ENCODE results near the gene ZNF512B. TPM values are rescaled to one million over a fixed set of nuclear protein-coding genes. Genes with fewer than 3 reads are reported as not detected.

ZNF512B gene
- polyA plus RNA-seq, 3 donors: 0.10 to 2.6 TPM; not detected in 1

DNA sequence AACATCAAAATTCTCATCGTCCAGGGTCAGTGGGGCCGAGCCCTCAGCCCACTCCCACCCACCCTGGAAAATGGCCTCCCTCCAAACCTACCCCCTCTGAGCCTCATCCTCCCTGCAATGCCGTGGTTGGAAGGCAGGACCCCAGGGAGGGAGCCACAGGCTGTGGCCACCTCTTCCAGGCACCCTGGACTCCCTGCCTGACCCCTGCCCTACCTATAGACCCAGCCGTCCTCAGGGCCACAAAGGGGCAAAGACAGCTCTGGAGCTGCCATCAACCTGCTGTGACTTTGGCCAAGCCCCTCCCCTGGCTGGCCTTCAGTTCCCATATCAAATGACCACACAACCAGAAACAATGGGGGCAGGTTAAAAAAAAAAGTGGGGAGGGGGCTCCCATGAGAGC, 11.3 kb downstream of the ZNF512B start:
- Histone ChIP-seq H3K4me3 (replicated peaks in 1 of 3; ENCODE audit: low read depth in 2 of 3, low read length in 3 of 3) (no peak overlapping the region), H3K4me1 (ENCODE audit: control insufficient read depth in 1 of 2, insufficient read depth in 2 of 2, low read length in 2 of 2) (peaks cover 24 to 39% of the 10 kb centered on the region in 2 donors), H3K9me3 (replicated peaks in 1 of 2; ENCODE audit: control insufficient read depth in 1 of 2, insufficient read depth in 1 of 2, low read length in 2 of 2) (no peaks in the 10 kb centered on the region), H3K79me2 (ENCODE audit: insufficient read depth, low read length) (peaks cover 27% of the 10 kb centered on the region), H3K27me3 (ENCODE audit: control insufficient read depth in 2 of 2, insufficient read depth in 2 of 2, low read length in 2 of 2) (no peaks in the 10 kb centered on the region), H4K20me1 (ENCODE audit: insufficient read depth, low read length) (peaks cover 26% of the 10 kb centered on the region), H3K27ac (ENCODE audit: low read depth in 1 of 2, low read length in 2 of 2) (no peak overlapping the region), H3K4me2 (replicated peaks; ENCODE audit: extremely low read depth, low read length, poor library complexity, severe bottlenecking) (no peak overlapping the region), H3K36me3 (replicated peaks in 1 of 2; ENCODE audit: control insufficient read depth in 1 of 2, insufficient read depth in 2 of 2, low read length in 2 of 2) (peaks cover 4 to 11% of the 10 kb centered on the region in 2 donors), H2AFZ (ENCODE audit: insufficient read depth, low read depth, low read length, poor library complexity, severe bottlenecking) (no peak overlapping the region), H3K9ac (ENCODE audit: insufficient read depth, low read length, poor library complexity, severe bottlenecking) (no peak overlapping the region)
- H3K4me1 Mint-ChIP-seq: peaks cover 25% of the 10 kb centered on the region
- no peak for DNase-seq
- peaks cover 0 to 5% (median 2%) of the 10 kb centered on the region in 3 donors for H3K27me3 Mint-ChIP-seq (ENCODE audit: low read depth in 3 of 3)
- TF ChIP-seq, protein P1, sequence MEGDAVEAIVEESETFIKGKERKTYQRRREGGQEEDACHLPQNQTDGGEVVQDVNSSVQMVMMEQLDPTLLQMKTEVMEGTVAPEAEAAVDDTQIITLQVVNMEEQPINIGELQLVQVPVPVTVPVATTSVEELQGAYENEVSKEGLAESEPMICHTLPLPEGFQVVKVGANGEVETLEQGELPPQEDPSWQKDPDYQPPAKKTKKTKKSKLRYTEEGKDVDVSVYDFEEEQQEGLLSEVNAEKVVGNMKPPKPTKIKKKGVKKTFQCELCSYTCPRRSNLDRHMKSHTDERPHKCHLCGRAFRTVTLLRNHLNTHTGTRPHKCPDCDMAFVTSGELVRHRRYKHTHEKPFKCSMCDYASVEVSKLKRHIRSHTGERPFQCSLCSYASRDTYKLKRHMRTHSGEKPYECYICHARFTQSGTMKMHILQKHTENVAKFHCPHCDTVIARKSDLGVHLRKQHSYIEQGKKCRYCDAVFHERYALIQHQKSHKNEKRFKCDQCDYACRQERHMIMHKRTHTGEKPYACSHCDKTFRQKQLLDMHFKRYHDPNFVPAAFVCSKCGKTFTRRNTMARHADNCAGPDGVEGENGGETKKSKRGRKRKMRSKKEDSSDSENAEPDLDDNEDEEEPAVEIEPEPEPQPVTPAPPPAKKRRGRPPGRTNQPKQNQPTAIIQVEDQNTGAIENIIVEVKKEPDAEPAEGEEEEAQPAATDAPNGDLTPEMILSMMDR (IDR thresholded peaks at IDR 0.05): no peak
- intact Hi-C loops (cut with micrococcal nuclease): loop anchor here in 1 of 2 donors (5.0 kb wide), 2 partner anchors 61 to 251 kb away; partner anchors contain the start of genes ARFRP1, DNAJC5 and ZGPAT
- H3K36me3 Mint-ChIP-seq: peaks cover 9 to 11% of the 10 kb centered on the region in 2 donors
- H3K4me3 Mint-ChIP-seq: peak overlapping the region in 1 of 2 donors; percentile 37
- no peaks in the 10 kb centered on the region for H3K9me3 Mint-ChIP-seq
- WGBS (ENCODE audit: insufficient coverage): 75% methylated on average over 4 of the region's 4 CpGs
- no peak overlapping the region for H3K27ac Mint-ChIP-seq

DNA sequence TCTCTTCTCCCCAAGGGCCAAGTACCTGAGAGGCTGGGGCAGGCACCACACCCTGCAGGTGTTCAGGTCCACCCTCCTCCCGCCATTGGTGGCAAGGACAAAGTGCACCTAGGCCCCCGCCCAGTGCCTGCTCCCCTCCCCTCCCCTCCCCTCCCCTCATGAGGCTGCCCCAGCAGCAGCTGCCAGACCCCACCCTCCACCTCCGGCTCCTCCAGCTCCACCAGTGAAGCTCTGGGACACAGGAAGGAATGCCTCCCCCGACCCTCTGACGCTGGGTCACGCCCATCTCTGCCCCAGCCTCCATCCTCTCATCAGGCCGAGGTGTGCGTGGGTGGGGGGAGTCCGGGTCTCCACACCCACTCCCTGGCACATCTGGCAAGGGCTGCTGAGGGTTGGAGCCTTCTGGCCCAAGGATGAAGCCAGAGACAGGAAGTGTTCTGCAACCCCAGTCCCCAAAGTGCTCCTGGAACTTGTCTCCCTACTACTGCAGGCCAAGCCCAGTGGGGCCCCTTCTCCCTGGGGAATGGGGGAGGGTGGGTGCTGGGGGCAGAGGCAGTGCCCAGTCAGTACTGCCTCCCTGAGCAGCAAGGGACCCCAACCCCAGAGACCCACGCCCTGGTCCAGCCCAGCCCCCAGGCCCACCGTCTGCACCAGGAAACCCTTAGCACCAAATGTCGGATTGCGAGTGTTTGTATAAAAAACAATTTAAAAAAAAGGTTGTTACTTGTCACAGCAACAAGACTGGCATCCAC, 11.9 kb downstream of the ZNF512B start:
- peaks cover 9 to 10% of the 10 kb centered on the region in 2 donors for H3K36me3 Mint-ChIP-seq
- no peak for DNase-seq
- Histone ChIP-seq H3K36me3 (replicated peaks in 1 of 2; ENCODE audit: control insufficient read depth in 1 of 2, insufficient read depth in 2 of 2, low read length in 2 of 2) (peaks cover 4 to 11% of the 10 kb centered on the region in 2 donors), H3K79me2 (ENCODE audit: insufficient read depth, low read length) (peaks cover 32% of the 10 kb centered on the region), H3K9ac (ENCODE audit: insufficient read depth, low read length, poor library complexity, severe bottlenecking) (no peak overlapping the region), H3K4me3 (replicated peaks in 1 of 3; ENCODE audit: low read depth in 2 of 3, low read length in 3 of 3) (no peak overlapping the region), H3K27me3 (ENCODE audit: control insufficient read depth in 2 of 2, insufficient read depth in 2 of 2, low read length in 2 of 2) (no peaks in the 10 kb centered on the region), H4K20me1 (ENCODE audit: insufficient read depth, low read length) (peaks cover 32% of the 10 kb centered on the region), H3K4me1 (ENCODE audit: control insufficient read depth in 1 of 2, insufficient read depth in 2 of 2, low read length in 2 of 2) (peaks cover 24 to 39% of the 10 kb centered on the region in 2 donors), H3K4me2 (replicated peaks; ENCODE audit: extremely low read depth, low read length, poor library complexity, severe bottlenecking) (no peak overlapping the region), H3K27ac (ENCODE audit: low read depth in 1 of 2, low read length in 2 of 2) (no peak overlapping the region), H3K9me3 (replicated peaks in 1 of 2; ENCODE audit: control insufficient read depth in 1 of 2, insufficient read depth in 1 of 2, low read length in 2 of 2) (no peaks in the 10 kb centered on the region), H2AFZ (ENCODE audit: insufficient read depth, low read depth, low read length, poor library complexity, severe bottlenecking) (no peak overlapping the region)
- intact Hi-C loops (cut with micrococcal nuclease): loop anchor here in 1 of 2 donors (2.0 to 5.0 kb wide), 3 partner anchors 61 to 251 kb away; partner anchors contain the start of genes ARFRP1, DNAJC5, TCEA2 and ZGPAT
- TF ChIP-seq, protein P1 (IDR thresholded peaks at IDR 0.05): no peak
- WGBS (ENCODE audit: insufficient coverage): no CpG with 5 or more reads among the region's 13 CpGs
- H3K27ac Mint-ChIP-seq: no peak overlapping the region
- peak overlapping the region in 1 of 2 donors; percentile 37 for H3K4me3 Mint-ChIP-seq
- H3K4me1 Mint-ChIP-seq: peaks cover 28% of the 10 kb centered on the region
- H3K9me3 Mint-ChIP-seq: no peaks in the 10 kb centered on the region
- peaks cover 0 to 5% (median 2%) of the 10 kb centered on the region in 3 donors for H3K27me3 Mint-ChIP-seq (ENCODE audit: low read depth in 3 of 3)
